WTC11 (cell line): Measurements from ENCODE around the gene CLEC16A. TPM values are rescaled to one million over a fixed set of nuclear protein-coding genes. Genes with fewer than 3 reads are reported as not detected.

Source experiments
- ATAC-seq: fragments of 200-7000 bp; cut with Tn5 transposase; 2 replicates; pipeline ENCODE4 v1.10.0; 2021; ENCODE audit warnings: mild to moderate bottlenecking, moderate library complexity
- CTCF ChIA-PET: fragments of 300-600 bp; sonication (Branson Sonifier 250); formaldehyde crosslinking; loops from one replicate; lab custom pipeline; 2021; ENCODE audit warnings: antibody characterized with exemption; lab: Charles Lee
- POLR2A ChIA-PET: fragments of 350-600 bp; sonication (Branson Sonifier 250); formaldehyde crosslinking; loops from one replicate; lab custom pipeline; 2021; ENCODE audit warnings: antibody characterized with exemption; lab: Charles Lee
- DNase-seq: peaks from one replicate; pipeline ENCODE4 v3.0.0; 2021; ENCODE audit warnings: low spot score
- H3K27ac Mint-ChIP-seq: 2 replicates; pipeline ENCODE4 v1.8.0; 2021; ENCODE audit warnings: mixed read lengths
- H3K27me3 Mint-ChIP-seq: 2 replicates; pipeline ENCODE4 v1.8.0; 2021; ENCODE audit warnings: low read depth, mild to moderate bottlenecking, moderate library complexity, mixed read lengths
- H3K36me3 Mint-ChIP-seq: 2 replicates; pipeline ENCODE4 v1.8.0; 2021; ENCODE audit warnings: mixed read lengths
- H3K4me1 Mint-ChIP-seq: 2 replicates; pipeline ENCODE4 v1.8.0; 2022; ENCODE audit warnings: mixed read lengths
- H3K4me3 Mint-ChIP-seq: 2 replicates; pipeline ENCODE4 v1.8.0; 2021; ENCODE audit warnings: mild to moderate bottlenecking, moderate library complexity, mixed read lengths
- H3K9me3 Mint-ChIP-seq: 2 replicates; pipeline ENCODE4 v1.8.0; 2021; ENCODE audit warnings: mixed read lengths
- ARID4B ChIP-seq: sonication (generic); formaldehyde crosslinking; IDR thresholded peaks from 2 replicates; pipeline ENCODE4 v1.8.0; 2023; ENCODE audit warnings: missing genetic modification reagents, mild to moderate bottlenecking, borderline replicate concordance
- ATF1 ChIP-seq: sonication (generic); formaldehyde crosslinking; IDR thresholded peaks from 2 replicates; pipeline ENCODE4 v1.8.1; 2023; ENCODE audit warnings: mild to moderate bottlenecking, moderate library complexity, missing genetic modification reagents
- EMX1 ChIP-seq: fragments of 250-450 bp; sonication (Bioruptor Pico); IDR thresholded peaks from 2 replicates; pipeline ENCODE4 v1.8.0; 2021; ENCODE audit warnings: mild to moderate bottlenecking
- ETV6 ChIP-seq: sonication (generic); formaldehyde crosslinking; IDR thresholded peaks from 2 replicates; pipeline ENCODE4 v1.8.1; 2022; ENCODE audit warnings: mild to moderate bottlenecking, missing genetic modification reagents
- FOXJ3 ChIP-seq: sonication (generic); formaldehyde crosslinking; IDR thresholded peaks from 2 replicates; pipeline ENCODE4 v1.9.0; 2021; ENCODE audit warnings: missing genetic modification reagents, mild to moderate bottlenecking, borderline replicate concordance
- GABPB1 ChIP-seq: sonication (generic); formaldehyde crosslinking; IDR thresholded peaks from 2 replicates; pipeline ENCODE4 v1.8.1; 2023; ENCODE audit warnings: mild to moderate bottlenecking, missing genetic modification reagents
- GRHL2 ChIP-seq: fragments of 250-450 bp; sonication (Bioruptor Pico); IDR thresholded peaks from 2 replicates; pipeline ENCODE4 v1.8.0; 2022; ENCODE audit warnings: mild to moderate bottlenecking, moderate library complexity; ENCODE audit not compliant: insufficient replicate concordance, severe bottlenecking
- NR1H2 ChIP-seq: sonication (generic); formaldehyde crosslinking; IDR thresholded peaks from 2 replicates; pipeline ENCODE4 v1.9.0; 2021; ENCODE audit warnings: mild to moderate bottlenecking, moderate library complexity, missing genetic modification reagents
- SMAD3 ChIP-seq: sonication (generic); formaldehyde crosslinking; IDR thresholded peaks from 2 replicates; pipeline ENCODE4 v1.8.0; 2022; ENCODE audit warnings: missing genetic modification reagents, mild to moderate bottlenecking, borderline replicate concordance
- SP1 ChIP-seq: sonication (generic); formaldehyde crosslinking; conservative IDR thresholded peaks from 2 replicates; pipeline ENCODE4 v1.8.1; 2022; ENCODE audit warnings: missing genetic modification reagents
- ZMAT4 ChIP-seq: fragments of 250-450 bp; sonication (Bioruptor Pico); IDR thresholded peaks from 2 replicates; pipeline ENCODE4 v1.9.0; 2021; ENCODE audit warnings: mild to moderate bottlenecking
- ZNF121 ChIP-seq: sonication (generic); formaldehyde crosslinking; IDR thresholded peaks from 2 replicates; pipeline ENCODE4 v1.8.0; 2023; ENCODE audit warnings: missing genetic modification reagents
- ZNF232 ChIP-seq: sonication (generic); formaldehyde crosslinking; IDR thresholded peaks from 2 replicates; pipeline ENCODE4 v1.8.0; 2022; ENCODE audit warnings: mild to moderate bottlenecking, missing genetic modification reagents
- ZNF423 ChIP-seq: fragments of 250-450 bp; sonication (Bioruptor Pico); IDR thresholded peaks from 2 replicates; pipeline ENCODE4 v2.1.2; 2022; ENCODE audit warnings: mild to moderate bottlenecking, moderate library complexity
- ZNF512 ChIP-seq: sonication (generic); formaldehyde crosslinking; IDR thresholded peaks from 2 replicates; pipeline ENCODE4 v1.8.1; 2022; ENCODE audit warnings: missing genetic modification reagents, borderline replicate concordance
- ZNF532 ChIP-seq: fragments of 250-450 bp; sonication (Bioruptor Pico); IDR thresholded peaks from 2 replicates; pipeline ENCODE4 v1.9.0; 2021; ENCODE audit warnings: mild to moderate bottlenecking, borderline replicate concordance
- total RNA-seq: library from RNA; stranded (reverse); gene quantifications from 3 replicates; pipeline ENCODE4 v1.2.3, GENCODE V29; 2021
- TF ChIP-seq, protein P1 (sequence below): sonication (generic); formaldehyde crosslinking; conservative IDR thresholded peaks from 2 replicates; pipeline ENCODE4 v1.8.1; 2023; ENCODE audit warnings: mild to moderate bottlenecking, low read depth, missing genetic modification reagents, moderate library complexity
- TF ChIP-seq, protein P2 (sequence below): fragments of 200-600 bp; IDR thresholded peaks from 2 replicates; pipeline ENCODE4 v1.8.0; 2022; ENCODE audit warnings: antibody characterized with exemption
- TF ChIP-seq, protein P3 (sequence below): sonication (generic); formaldehyde crosslinking; IDR thresholded peaks from 2 replicates; pipeline ENCODE4 v1.8.1; 2023; ENCODE audit warnings: mild to moderate bottlenecking, missing genetic modification reagents, moderate library complexity
- TF ChIP-seq, protein P4 (sequence below): fragments of 250-450 bp; sonication (Bioruptor Pico); conservative IDR thresholded peaks from 2 replicates; pipeline ENCODE4 v1.9.0; 2021; ENCODE audit warnings: mild to moderate bottlenecking

Gene CLEC16A
- total RNA-seq, 1 experiment from 2014 or later = 14.4 TPM

DNA sequence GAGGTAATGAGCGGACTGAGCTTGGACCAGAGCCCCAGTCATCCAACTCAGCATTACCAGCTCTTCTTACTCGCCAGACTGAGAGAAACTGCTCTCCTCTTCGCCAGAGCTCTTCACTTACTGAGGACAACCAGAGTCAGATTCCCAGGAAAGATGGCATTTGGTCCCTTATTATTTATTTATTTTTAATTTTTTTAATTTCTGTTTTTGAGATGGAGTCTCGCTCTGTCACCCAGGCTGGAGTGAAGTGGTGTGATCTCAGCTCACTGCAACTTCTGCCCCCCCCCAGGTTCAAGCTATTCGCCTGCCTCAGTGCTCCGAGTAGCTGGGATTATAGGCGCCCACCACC is 25.4 kb upstream of the CLEC16A start:
- POLR2A ChIA-PET = interaction anchor here (0.9 to 1.1 kb wide), 2 partner anchors 14 to 23 kb away, joined by 3 read pairs; partner anchors contain the start of gene DEXI
- TF ChIP-seq ZMAT4 (CRISPR knock-in tag) = no peak
- no peak for TF ChIP-seq NR1H2 (CRISPR knock-in tag)
- no peak for TF ChIP-seq ZNF423 (CRISPR knock-in tag)
- no peak for TF ChIP-seq GRHL2 (CRISPR knock-in tag)
- no peak for TF ChIP-seq ARID4B (CRISPR knock-in tag)
- TF ChIP-seq, protein P1, sequence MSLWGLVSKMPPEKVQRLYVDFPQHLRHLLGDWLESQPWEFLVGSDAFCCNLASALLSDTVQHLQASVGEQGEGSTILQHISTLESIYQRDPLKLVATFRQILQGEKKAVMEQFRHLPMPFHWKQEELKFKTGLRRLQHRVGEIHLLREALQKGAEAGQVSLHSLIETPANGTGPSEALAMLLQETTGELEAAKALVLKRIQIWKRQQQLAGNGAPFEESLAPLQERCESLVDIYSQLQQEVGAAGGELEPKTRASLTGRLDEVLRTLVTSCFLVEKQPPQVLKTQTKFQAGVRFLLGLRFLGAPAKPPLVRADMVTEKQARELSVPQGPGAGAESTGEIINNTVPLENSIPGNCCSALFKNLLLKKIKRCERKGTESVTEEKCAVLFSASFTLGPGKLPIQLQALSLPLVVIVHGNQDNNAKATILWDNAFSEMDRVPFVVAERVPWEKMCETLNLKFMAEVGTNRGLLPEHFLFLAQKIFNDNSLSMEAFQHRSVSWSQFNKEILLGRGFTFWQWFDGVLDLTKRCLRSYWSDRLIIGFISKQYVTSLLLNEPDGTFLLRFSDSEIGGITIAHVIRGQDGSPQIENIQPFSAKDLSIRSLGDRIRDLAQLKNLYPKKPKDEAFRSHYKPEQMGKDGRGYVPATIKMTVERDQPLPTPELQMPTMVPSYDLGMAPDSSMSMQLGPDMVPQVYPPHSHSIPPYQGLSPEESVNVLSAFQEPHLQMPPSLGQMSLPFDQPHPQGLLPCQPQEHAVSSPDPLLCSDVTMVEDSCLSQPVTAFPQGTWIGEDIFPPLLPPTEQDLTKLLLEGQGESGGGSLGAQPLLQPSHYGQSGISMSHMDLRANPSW (CRISPR knock-in tag) = no peak
- TF ChIP-seq FOXJ3 (CRISPR knock-in tag) = no peak
- no peak for TF ChIP-seq GABPB1 (CRISPR knock-in tag)
- no peak for TF ChIP-seq ATF1 (CRISPR knock-in tag)
- no peak for TF ChIP-seq ETV6 (CRISPR knock-in tag)
- no peak for TF ChIP-seq SP1 (CRISPR knock-in tag)
- TF ChIP-seq, protein P2, sequence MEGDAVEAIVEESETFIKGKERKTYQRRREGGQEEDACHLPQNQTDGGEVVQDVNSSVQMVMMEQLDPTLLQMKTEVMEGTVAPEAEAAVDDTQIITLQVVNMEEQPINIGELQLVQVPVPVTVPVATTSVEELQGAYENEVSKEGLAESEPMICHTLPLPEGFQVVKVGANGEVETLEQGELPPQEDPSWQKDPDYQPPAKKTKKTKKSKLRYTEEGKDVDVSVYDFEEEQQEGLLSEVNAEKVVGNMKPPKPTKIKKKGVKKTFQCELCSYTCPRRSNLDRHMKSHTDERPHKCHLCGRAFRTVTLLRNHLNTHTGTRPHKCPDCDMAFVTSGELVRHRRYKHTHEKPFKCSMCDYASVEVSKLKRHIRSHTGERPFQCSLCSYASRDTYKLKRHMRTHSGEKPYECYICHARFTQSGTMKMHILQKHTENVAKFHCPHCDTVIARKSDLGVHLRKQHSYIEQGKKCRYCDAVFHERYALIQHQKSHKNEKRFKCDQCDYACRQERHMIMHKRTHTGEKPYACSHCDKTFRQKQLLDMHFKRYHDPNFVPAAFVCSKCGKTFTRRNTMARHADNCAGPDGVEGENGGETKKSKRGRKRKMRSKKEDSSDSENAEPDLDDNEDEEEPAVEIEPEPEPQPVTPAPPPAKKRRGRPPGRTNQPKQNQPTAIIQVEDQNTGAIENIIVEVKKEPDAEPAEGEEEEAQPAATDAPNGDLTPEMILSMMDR = no peak
- TF ChIP-seq ZNF121 (CRISPR knock-in tag) = no peak
- TF ChIP-seq EMX1 = no peak
- no peak for TF ChIP-seq SMAD3 (CRISPR knock-in tag)
- no peak for TF ChIP-seq ZNF512
- TF ChIP-seq ZNF532 (CRISPR knock-in tag) = no peak
- no peak for TF ChIP-seq ZNF232 (CRISPR knock-in tag)
- TF ChIP-seq, protein P3, sequence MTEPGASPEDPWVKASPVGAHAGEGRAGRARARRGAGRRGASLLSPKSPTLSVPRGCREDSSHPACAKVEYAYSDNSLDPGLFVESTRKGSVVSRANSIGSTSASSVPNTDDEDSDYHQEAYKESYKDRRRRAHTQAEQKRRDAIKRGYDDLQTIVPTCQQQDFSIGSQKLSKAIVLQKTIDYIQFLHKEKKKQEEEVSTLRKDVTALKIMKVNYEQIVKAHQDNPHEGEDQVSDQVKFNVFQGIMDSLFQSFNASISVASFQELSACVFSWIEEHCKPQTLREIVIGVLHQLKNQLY = no peak
- TF ChIP-seq, protein P4, sequence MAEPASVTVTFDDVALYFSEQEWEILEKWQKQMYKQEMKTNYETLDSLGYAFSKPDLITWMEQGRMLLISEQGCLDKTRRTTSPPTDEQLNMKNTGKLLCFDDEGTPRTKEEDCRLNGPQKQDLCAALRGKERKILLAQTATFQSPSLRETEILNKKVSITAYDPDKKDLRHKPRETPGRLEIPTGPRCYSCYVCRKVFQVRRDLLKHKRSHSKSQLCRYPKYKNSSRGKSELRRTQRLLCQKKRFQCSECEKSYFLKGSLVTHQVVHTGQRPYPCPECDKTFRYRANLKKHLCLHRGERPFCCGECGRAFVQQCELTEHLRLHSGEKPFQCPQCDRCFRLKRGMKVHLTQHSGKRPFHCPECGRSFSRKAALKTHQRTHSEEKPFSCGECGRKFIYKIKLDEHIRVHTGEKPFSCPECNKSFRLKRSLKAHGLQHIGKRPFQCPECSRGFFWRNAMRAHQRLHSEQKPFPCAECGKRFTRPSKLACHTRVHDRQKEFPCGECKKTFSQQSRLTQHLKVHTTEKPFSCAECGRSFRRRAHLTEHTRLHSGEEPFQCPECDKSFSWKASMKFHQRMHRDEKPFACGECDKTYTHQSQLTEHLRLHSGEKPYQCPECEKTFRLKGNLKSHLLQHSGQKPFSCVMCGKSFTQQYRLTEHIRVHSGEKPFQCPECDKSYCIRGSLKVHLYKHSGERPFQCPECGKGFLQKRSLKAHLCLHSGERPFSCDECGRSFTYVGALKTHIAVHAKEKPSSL (CRISPR knock-in tag) = no peak

More for the DNA sequence above, 25.4 kb upstream of the CLEC16A start:
- Mint-ChIP-seq H3K4me1 (peaks cover 9% of the 10 kb centered on the region; the same call in 1 of the 2 replicates), H3K9me3 (no peaks in the 10 kb centered on the region), H3K27ac (no peak overlapping the region), H3K27me3 (no peaks in the 10 kb centered on the region), H3K4me3 (no peak overlapping the region), H3K36me3 (no peaks in the 10 kb centered on the region)
- ATAC-seq = no peak
- CTCF ChIA-PET = interaction anchor here (0.5 to 2.3 kb wide), 57 partner anchors 9 to 613 kb away, joined by 3 to 45 read pairs (median 5); partner anchors contain the start of genes CIITA, CLEC16A, DEXI and NUBP1
- DNase-seq = no peak
